ENCODE results near the gene ATAT1. TPM values are rescaled to one million over a fixed set of nuclear protein-coding genes. Genes with fewer than 3 reads are reported as not detected.

Gene ATAT1
- total and polyA plus RNA-seq, 10 of the 15 experiments (the other 5 are each of a cell fraction or from before 2014, with no cell fraction given): 1.1 to 14.2 (median 6.9) TPM

DNA sequence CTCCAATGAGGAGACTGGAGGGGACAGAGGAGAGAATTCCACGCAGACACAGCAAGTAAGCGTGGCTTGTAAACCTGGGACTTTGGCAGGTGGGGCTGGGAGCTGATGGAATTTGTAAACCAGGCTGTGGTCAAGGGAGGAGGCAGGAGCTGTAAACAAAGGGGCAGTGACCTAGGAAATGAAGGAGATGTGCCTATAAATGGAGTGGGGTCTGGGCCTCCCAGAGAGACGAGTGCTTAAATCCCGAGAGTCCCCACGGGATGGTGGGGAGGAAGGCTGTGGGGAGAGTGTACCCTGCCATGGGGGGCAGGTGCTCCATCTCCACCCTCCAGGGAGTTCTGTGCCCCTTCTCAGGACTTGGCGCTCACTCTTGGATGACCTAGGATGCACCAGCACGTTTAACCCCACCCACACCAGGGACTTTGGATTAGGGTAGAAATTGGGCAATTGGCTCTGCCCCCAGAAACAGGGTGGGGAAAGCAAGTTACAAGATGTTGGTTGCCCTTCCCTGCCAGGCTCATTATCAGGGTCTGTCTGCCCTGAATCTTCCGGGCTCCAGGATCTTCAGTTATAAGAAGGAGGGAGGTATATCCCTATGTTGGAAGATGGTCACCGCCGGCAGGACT lies 50.1 kb downstream of the ATAT1 start (continued):
- TF ChIP-seq, protein P1, sequence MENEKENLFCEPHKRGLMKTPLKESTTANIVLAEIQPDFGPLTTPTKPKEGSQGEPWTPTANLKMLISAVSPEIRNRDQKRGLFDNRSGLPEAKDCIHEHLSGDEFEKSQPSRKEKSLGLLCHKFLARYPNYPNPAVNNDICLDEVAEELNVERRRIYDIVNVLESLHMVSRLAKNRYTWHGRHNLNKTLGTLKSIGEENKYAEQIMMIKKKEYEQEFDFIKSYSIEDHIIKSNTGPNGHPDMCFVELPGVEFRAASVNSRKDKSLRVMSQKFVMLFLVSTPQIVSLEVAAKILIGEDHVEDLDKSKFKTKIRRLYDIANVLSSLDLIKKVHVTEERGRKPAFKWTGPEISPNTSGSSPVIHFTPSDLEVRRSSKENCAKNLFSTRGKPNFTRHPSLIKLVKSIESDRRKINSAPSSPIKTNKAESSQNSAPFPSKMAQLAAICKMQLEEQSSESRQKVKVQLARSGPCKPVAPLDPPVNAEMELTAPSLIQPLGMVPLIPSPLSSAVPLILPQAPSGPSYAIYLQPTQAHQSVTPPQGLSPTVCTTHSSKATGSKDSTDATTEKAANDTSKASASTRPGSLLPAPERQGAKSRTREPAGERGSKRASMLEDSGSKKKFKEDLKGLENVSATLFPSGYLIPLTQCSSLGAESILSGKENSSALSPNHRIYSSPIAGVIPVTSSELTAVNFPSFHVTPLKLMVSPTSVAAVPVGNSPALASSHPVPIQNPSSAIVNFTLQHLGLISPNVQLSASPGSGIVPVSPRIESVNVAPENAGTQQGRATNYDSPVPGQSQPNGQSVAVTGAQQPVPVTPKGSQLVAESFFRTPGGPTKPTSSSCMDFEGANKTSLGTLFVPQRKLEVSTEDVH (IDR thresholded peaks at IDR 0.05; ENCODE audit: low read depth, partially characterized antibody): no peak
- TF ChIP-seq IRF4 (IDR thresholded peaks at IDR 0.05; ENCODE audit: low read depth, low read length): no peak

DNA sequence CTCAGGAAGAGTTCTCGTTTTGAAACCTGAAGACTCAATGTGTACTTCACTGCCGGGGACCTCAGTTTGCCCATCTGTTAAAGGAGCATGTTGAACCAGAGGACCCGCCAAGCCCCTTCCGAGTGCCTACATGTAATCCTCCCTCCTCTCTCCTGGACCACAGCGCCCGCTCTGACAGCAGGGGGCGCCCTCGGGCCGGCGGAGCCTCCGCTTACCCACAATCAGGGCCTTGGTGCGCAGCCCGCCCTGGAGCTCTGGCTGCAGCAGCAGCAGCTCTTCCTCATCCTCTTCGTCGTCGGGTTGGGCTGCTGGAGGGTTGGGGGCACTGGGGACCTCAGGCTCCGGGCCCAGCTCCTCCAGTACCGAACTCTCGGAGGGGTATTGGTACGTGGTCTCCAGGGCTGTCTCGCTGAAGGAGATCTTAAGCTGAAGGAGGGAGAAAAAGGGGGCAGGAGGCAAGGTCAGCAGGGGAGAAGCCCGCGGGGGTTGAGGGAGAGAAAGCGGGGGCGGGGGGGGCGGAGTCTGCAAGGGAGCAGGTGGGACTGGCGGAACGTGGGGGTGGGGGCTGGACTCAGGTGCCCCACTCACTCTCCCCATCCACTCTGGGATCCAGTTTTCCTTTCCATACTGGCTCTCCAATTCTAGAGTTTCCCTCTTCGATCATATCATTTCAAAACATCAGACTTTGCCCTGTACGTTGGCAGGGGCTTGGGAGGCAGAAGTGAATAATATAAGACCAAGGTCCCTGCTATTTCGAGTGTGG lies 52.5 kb downstream of the ATAT1 start:
- 1% methylated on average over 23 of the region's 31 CpGs for WGBS (ENCODE audit: insufficient coverage, insufficient replicate concordance, low lambda C conversion rate, missing lambda C conversion rate)
- H3K4me2 ChIP-seq (ENCODE audit: control insufficient read depth, insufficient read depth): peak overlapping the region; percentile 89
- no TSS peak for BruUV-seq (replicated peaks)
- in situ Hi-C loops (cut with MboI) (no loop called here), intact Hi-C loops (cut with micrococcal nuclease; ENCODE audit: unreplicated experiment) (loop anchor here (1.0 to 2.0 kb wide), 2 partner anchors 43 to 52 kb away; no protein-coding TSS in a partner anchor)
- no peak overlapping the region for H2AFZ ChIP-seq (ENCODE audit: control insufficient read depth, low read depth, low read length)
- peaks cover 10 to 24% of the 10 kb centered on the region in 2 experiments for H3K36me3 ChIP-seq (ENCODE audit: control insufficient read depth in 2 of 2, insufficient read depth in 2 of 2, low read length in 1 of 2)
- H3K9ac ChIP-seq (ENCODE audit: control insufficient read depth, insufficient read depth, low read length): peak overlapping the region; percentile 73
- ChIA-PET CTCF (interaction anchor here (0.6 to 9.5 kb wide), 37 partner anchors 9 to 485 kb away, joined by 3 to 487 read pairs (median 4); partner anchors contain the start of genes FLOT1, MDC1, NRM and TUBB), POLR2A (interaction anchor here (0.6 to 9.5 kb wide), 11 partner anchors 11 to 206 kb away, joined by 3 to 200 read pairs (median 3); partner anchors contain the start of genes ABCF1, DDR1, MDC1 and MRPS18B), RAD21 (ENCODE audit: unreplicated experiment) (interaction anchor here (0.7 to 14.2 kb wide), 23 partner anchors 9 to 408 kb away, joined by 3 to 232 read pairs (median 4); partner anchors contain the start of genes ABCF1, MDC1, NRM and TUBB), SMC1A (ENCODE audit: uncharacterized antibody, unreplicated experiment) (interaction anchor here (0.6 to 11.3 kb wide), 17 partner anchors 9 to 401 kb away, joined by 3 to 265 read pairs (median 4); partner anchors contain the start of genes MDC1, MRPS18B, NRM and TUBB)
- ATAC-seq (peak; percentile 79), FAIRE-seq (peak; percentile 80), DNase-seq (ENCODE audit: low read depth, low spot score) (no peak)
- peaks cover 8% of the 10 kb centered on the region for H3K4me1 ChIP-seq (ENCODE audit: control insufficient read depth, insufficient read depth, low read length)
- H3K27me3 ChIP-seq (replicated peaks in 1 of 2; ENCODE audit: control insufficient read depth in 2 of 2, insufficient read depth in 2 of 2, low read length in 1 of 2): no peaks in the 10 kb centered on the region
- H3K27ac ChIP-seq (ENCODE audit: control insufficient read depth, insufficient read depth): peak overlapping the region; percentile 65
- no peaks in the 10 kb centered on the region for H3K9me3 ChIP-seq (replicated peaks; ENCODE audit: control insufficient read depth, insufficient read depth, low read length)
- H3K79me2 ChIP-seq (ENCODE audit: control insufficient read depth, insufficient read depth, low read length): peaks cover 58% of the 10 kb centered on the region
- peak overlapping the region; percentile 100 for H3K4me3 ChIP-seq
- peaks cover 5% of the 10 kb centered on the region; the same call in 1 of the 2 replicates for H4K20me1 ChIP-seq (ENCODE audit: control insufficient read depth, insufficient read depth)
- TF ChIP-seq YY1 (IDR thresholded peaks at IDR 0.05; ENCODE audit: low read depth, low read length): peak; percentile 86
- TF ChIP-seq, protein P2, sequence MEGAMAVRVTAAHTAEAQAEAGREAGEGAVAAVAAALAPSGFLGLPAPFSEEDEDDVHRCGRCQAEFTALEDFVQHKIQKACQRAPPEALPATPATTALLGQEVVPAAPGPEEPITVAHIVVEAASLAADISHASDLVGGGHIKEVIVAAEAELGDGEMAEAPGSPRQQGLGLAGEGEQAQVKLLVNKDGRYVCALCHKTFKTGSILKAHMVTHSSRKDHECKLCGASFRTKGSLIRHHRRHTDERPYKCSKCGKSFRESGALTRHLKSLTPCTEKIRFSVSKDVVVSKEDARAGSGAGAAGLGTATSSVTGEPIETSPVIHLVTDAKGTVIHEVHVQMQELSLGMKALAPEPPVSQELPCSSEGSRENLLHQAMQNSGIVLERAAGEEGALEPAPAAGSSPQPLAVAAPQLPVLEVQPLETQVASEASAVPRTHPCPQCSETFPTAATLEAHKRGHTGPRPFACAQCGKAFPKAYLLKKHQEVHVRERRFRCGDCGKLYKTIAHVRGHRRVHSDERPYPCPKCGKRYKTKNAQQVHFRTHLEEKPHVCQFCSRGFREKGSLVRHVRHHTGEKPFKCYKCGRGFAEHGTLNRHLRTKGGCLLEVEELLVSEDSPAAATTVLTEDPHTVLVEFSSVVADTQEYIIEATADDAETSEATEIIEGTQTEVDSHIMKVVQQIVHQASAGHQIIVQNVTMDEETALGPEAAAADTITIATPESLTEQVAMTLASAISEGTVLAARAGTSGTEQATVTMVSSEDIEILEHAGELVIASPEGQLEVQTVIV (IDR thresholded peaks at IDR 0.05; ENCODE audit: borderline replicate concordance, partially characterized antibody): no peak
- TF ChIP-seq, protein P3, sequence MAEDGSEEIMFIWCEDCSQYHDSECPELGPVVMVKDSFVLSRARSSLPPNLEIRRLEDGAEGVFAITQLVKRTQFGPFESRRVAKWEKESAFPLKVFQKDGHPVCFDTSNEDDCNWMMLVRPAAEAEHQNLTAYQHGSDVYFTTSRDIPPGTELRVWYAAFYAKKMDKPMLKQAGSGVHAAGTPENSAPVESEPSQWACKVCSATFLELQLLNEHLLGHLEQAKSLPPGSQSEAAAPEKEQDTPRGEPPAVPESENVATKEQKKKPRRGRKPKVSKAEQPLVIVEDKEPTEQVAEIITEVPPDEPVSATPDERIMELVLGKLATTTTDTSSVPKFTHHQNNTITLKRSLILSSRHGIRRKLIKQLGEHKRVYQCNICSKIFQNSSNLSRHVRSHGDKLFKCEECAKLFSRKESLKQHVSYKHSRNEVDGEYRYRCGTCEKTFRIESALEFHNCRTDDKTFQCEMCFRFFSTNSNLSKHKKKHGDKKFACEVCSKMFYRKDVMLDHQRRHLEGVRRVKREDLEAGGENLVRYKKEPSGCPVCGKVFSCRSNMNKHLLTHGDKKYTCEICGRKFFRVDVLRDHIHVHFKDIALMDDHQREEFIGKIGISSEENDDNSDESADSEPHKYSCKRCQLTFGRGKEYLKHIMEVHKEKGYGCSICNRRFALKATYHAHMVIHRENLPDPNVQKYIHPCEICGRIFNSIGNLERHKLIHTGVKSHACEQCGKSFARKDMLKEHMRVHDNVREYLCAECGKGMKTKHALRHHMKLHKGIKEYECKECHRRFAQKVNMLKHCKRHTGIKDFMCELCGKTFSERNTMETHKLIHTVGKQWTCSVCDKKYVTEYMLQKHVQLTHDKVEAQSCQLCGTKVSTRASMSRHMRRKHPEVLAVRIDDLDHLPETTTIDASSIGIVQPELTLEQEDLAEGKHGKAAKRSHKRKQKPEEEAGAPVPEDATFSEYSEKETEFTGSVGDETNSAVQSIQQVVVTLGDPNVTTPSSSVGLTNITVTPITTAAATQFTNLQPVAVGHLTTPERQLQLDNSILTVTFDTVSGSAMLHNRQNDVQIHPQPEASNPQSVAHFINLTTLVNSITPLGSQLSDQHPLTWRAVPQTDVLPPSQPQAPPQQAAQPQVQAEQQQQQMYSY (CRISPR knock-in tag; IDR thresholded peaks at IDR 0.05): no peak

Data from GM12878 (cell line).